Kasumi-1 (cell line): ENCODE measurements around the gene TMEM158.

Experiments
- DNase-seq, 2 experiments: peaks; one replicate each; lab custom pipeline; 2025; lab: John Stamatoyannopoulos, UW

Gene TMEM158

GRCh38 chr3:45226206-45226915 lies at the start of gene TMEM158:
Gene TMEM158, minus strand, starts transcription at chr3:45226287. Its CDS starts 260 bp downstream, at chr3:45226027.
- peak in 1 of 2 experiments; percentile 26 for DNase-seq

- no peak for DNase-seq
These were observed 49.1 kb upstream of the TMEM158 start for GRCh38 chr3:45275006-45275704.

GRCh38 chr3:45273681-45274515 lies 47.8 kb upstream of the TMEM158 start:
- DNase-seq, result no peak

GRCh38 chr3:45272828-45273470 lies 46.9 kb upstream of the TMEM158 start:
- DNase-seq, result no peak

- DNase-seq, result no peak
These were observed 46.1 kb upstream of the TMEM158 start for GRCh38 chr3:45272032-45272810.

GRCh38 chr3:45269952-45270351 lies 43.9 kb upstream of the TMEM158 start:
- no peak for DNase-seq

GRCh38 chr3:45267097-45267496 lies 41.0 kb upstream of the TMEM158 start:
- DNase-seq, result no peak

GRCh38 chr3:45261333-45262110 lies 35.4 kb upstream of the TMEM158 start:
- no peak for DNase-seq

- DNase-seq, result no peak
These were observed 33.0 kb upstream of the TMEM158 start for GRCh38 chr3:45259133-45259532.

- DNase-seq, result peak in 1 of 2 experiments; percentile 1
These were observed 32.2 kb upstream of the TMEM158 start for GRCh38 chr3:45258317-45258716.

- no peak for DNase-seq
These were observed 27.2 kb upstream of the TMEM158 start for GRCh38 chr3:45253316-45253715.

- DNase-seq, result no peak
These were observed 26.7 kb upstream of the TMEM158 start for GRCh38 chr3:45252826-45253225.

- no peak for DNase-seq
These were observed 23.3 kb upstream of the TMEM158 start for GRCh38 chr3:45249391-45249790.

- no peak for DNase-seq
These were observed 20.2 kb upstream of the TMEM158 start for GRCh38 chr3:45246241-45246640.

GRCh38 chr3:45244356-45244755 lies 18.3 kb upstream of the TMEM158 start:
- DNase-seq, result no peak

- DNase-seq, result no peak
These were observed 15.1 kb upstream of the TMEM158 start for GRCh38 chr3:45241206-45241605.

- DNase-seq, result no peak
These were observed 14.2 kb upstream of the TMEM158 start for GRCh38 chr3:45240292-45240691.

- DNase-seq, result no peak
These were observed 13.2 kb upstream of the TMEM158 start for GRCh38 chr3:45239254-45239653.

GRCh38 chr3:45236964-45237363 lies 10.9 kb upstream of the TMEM158 start:
- DNase-seq, result no peak

- DNase-seq, result no peak
These were observed 9.3 kb upstream of the TMEM158 start for GRCh38 chr3:45235409-45235808.

GRCh38 chr3:45234250-45234649 lies 8.2 kb upstream of the TMEM158 start:
- DNase-seq, result no peak
